Neuronal stem cell (in vitro differentiated cells): ENCODE results near the gene SNAI3.

Experiments
- DNase-seq: peaks from one replicate; pipeline ENCODE4 v3.0.0-alpha.2; 2013; ENCODE audit warnings: low spot score
- H2AFZ ChIP-seq: one replicate; pipeline ENCODE4 v1.6.1; 2013; ENCODE audit warnings: mild to moderate bottlenecking, low read length, inconsistent platforms
- H2AK5ac ChIP-seq: 2 replicates; pipeline ENCODE4 v1.6.1; 2013; ENCODE audit warnings: low read depth, mild to moderate bottlenecking, inconsistent platforms, low read length, moderate library complexity, mixed read lengths
- H2BK120ac ChIP-seq: 2 replicates; pipeline ENCODE4 v1.6.1; 2013; ENCODE audit warnings: low read depth, mild to moderate bottlenecking, inconsistent platforms, low read length, moderate library complexity, mixed read lengths
- H2BK12ac ChIP-seq: one replicate; pipeline ENCODE4 v1.6.1; 2013; ENCODE audit warnings: low read length, inconsistent platforms
- H2BK15ac ChIP-seq: 2 replicates; pipeline ENCODE4 v1.6.1; 2013; ENCODE audit warnings: mild to moderate bottlenecking, low read length, inconsistent platforms, mixed read lengths
- H2BK5ac ChIP-seq: one replicate; pipeline ENCODE4 v1.6.1; 2013; ENCODE audit warnings: inconsistent platforms, mild to moderate bottlenecking, low read length, moderate library complexity
- H3K14ac ChIP-seq: one replicate; pipeline ENCODE4 v1.6.1; 2013; ENCODE audit warnings: low read length, inconsistent platforms
- H3K18ac ChIP-seq: 2 replicates; pipeline ENCODE4 v1.6.1; 2013; ENCODE audit warnings: low read length, inconsistent platforms
- H3K23ac ChIP-seq: 2 replicates; pipeline ENCODE4 v1.6.1; 2013; ENCODE audit warnings: low read depth, mild to moderate bottlenecking, mixed read lengths, low read length, inconsistent platforms; ENCODE audit not compliant: poor library complexity
- H3K27ac ChIP-seq: replicated peaks from 3 replicates; pipeline ENCODE4 v1.5.1; 2013; ENCODE audit warnings: low read length, inconsistent platforms
- H3K27me3 ChIP-seq, 3 experiments: 2 replicates each; pipeline ENCODE4 v1.6.1; 2013; ENCODE audit warnings: low read length in 3 of 3, mild to moderate bottlenecking in 2 of 3, inconsistent platforms in 1 of 3, low read depth in 1 of 3, mixed read lengths in 1 of 3, moderate library complexity in 1 of 3; ENCODE audit not compliant: control insufficient read depth in 3 of 3, insufficient read depth in 3 of 3
- H3K36me3 ChIP-seq, 2 donors: replicated peaks in 1 of 2; 2 replicates each; pipeline ENCODE4 v1.6.1; 2013; ENCODE audit warnings: low read length in 2 of 2; ENCODE audit not compliant: control insufficient read depth in 2 of 2, insufficient read depth in 2 of 2
- H3K4ac ChIP-seq: 2 replicates; pipeline ENCODE4 v1.6.1; 2013; ENCODE audit warnings: inconsistent platforms, mild to moderate bottlenecking, low read length, moderate library complexity
- H3K4me1 ChIP-seq, 2 donors: 1 replicate in 1 of 2; 2 replicates in 1 of 2; pipeline ENCODE4 v1.6.1; 2013; ENCODE audit warnings: low read length in 2 of 2, low read depth in 1 of 2; ENCODE audit not compliant: control insufficient read depth in 2 of 2, insufficient read depth in 1 of 2
- H3K4me2 ChIP-seq: one replicate; pipeline ENCODE4 v1.6.1; 2013; ENCODE audit warnings: mild to moderate bottlenecking, low read length, inconsistent platforms; ENCODE audit not compliant: insufficient read depth, poor library complexity, severe bottlenecking
- H3K4me3 ChIP-seq, 2 donors: 2 replicates each; pipeline ENCODE4 v1.5.1; 2013; ENCODE audit warnings: low read length in 2 of 2, mild to moderate bottlenecking in 2 of 2, inconsistent platforms in 1 of 2, moderate library complexity in 1 of 2
- H3K79me1 ChIP-seq: one replicate; pipeline ENCODE4 v1.6.1; 2013; ENCODE audit warnings: low read depth, mild to moderate bottlenecking, inconsistent platforms, low read length, moderate library complexity
- H3K9ac ChIP-seq: one replicate; pipeline ENCODE4 v1.6.1; 2013; ENCODE audit warnings: mild to moderate bottlenecking, low read depth, low read length, inconsistent platforms; ENCODE audit not compliant: poor library complexity
- H3K9me3 ChIP-seq, 2 donors: replicated peaks in 1 of 2; 2 replicates each; pipeline versions ENCODE3 to v1.6.1; 2013; ENCODE audit warnings: low read length in 2 of 2, mild to moderate bottlenecking in 2 of 2, inconsistent platforms in 1 of 2, low read depth in 1 of 2, mixed read lengths in 1 of 2, moderate library complexity in 1 of 2; ENCODE audit not compliant: control insufficient read depth in 2 of 2, insufficient read depth in 1 of 2
- H4K8ac ChIP-seq: one replicate; pipeline ENCODE4 v1.6.1; 2013; ENCODE audit warnings: low read depth, mild to moderate bottlenecking, inconsistent platforms, low read length, moderate library complexity
- H4K91ac ChIP-seq: one replicate; pipeline ENCODE4 v1.6.1; 2013; ENCODE audit warnings: low read length, low read depth, mild to moderate bottlenecking, inconsistent platforms; ENCODE audit not compliant: poor library complexity
- WGBS, 2 donors: extraction: QIAGEN DNeasy Blood & Tissue Kit; methylation state at CpG; one replicate each; pipeline ENCODE4 v1.1.7; 2013; ENCODE audit warnings: missing lambda C conversion rate in 2 of 2, mixed read lengths in 1 of 2; ENCODE audit not compliant: insufficient read length in 2 of 2, insufficient replicate concordance in 1 of 2; ENCODE audit errors: extremely low coverage in 2 of 2; 5-methylcytosine and 5-hydroxymethylcytosine counted together

SNAI3 gene

DNA sequence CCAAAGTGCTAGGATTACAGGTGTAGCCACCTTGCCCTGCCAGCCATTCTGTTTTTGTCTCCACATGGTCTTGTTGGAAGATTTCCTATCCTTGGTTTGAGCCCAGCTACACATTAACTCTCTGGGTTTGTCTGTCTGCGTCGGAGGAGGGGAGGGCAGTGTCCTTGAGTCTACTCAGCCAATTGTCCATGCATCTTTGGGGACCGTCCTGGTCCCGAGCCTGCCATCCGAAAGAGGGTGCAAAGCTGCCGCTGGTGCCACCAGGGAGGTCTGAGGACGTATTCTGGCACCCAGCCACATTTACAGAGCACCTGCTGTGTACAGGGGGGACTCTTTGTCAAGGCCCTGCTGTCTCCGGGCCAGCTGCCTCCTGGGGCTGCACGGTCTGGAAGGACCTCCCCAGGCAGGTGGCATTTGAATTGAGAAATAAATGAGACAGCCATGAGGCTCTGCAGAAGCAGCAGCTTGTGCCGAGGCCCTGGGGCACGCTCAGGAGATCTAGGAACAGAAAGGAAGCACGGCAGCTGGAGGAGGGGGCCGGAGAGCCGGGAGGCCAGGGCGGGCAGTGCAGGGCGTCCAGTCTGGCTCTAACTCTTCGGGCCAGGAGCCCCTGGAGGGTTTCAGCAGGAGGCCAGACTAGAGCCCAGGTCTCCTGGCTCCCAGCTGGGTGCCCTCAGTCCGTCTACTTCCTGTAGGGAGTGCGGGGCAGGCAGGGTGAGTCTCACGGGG, 36.9 kb downstream of the SNAI3 start:
- Histone ChIP-seq H3K36me3 (peaks cover 14 to 34% of the 10 kb centered on the region in 2 donors), H3K4ac (no peak overlapping the region), H3K23ac (peak overlapping the region; percentile 91), H4K91ac (no peak overlapping the region), H3K4me2 (peak overlapping the region; percentile 98), H3K9ac (peak overlapping the region; percentile 99), H2BK12ac (no peak overlapping the region), H2AK5ac (peak overlapping the region; percentile 90), H3K18ac (peak overlapping the region; percentile 76), H2AFZ (no peak overlapping the region), H3K27me3 (no peaks in the 10 kb centered on the region), H2BK15ac (peak overlapping the region; percentile 89), H3K9me3 (no peaks in the 10 kb centered on the region), H2BK120ac (no peak overlapping the region), H3K4me1 (peaks cover 16 to 25% of the 10 kb centered on the region in 2 donors), H2BK5ac (no peak overlapping the region), H3K4me3 (no peak overlapping the region), H3K14ac (peak overlapping the region; percentile 2), H3K79me1 (peaks cover 15% of the 10 kb centered on the region), H4K8ac (no peak overlapping the region), H3K27ac (no peak overlapping the region)
- no CpG with 5 or more reads among the region's 20 CpGs for WGBS, 2 donors
- no peak for DNase-seq

DNA sequence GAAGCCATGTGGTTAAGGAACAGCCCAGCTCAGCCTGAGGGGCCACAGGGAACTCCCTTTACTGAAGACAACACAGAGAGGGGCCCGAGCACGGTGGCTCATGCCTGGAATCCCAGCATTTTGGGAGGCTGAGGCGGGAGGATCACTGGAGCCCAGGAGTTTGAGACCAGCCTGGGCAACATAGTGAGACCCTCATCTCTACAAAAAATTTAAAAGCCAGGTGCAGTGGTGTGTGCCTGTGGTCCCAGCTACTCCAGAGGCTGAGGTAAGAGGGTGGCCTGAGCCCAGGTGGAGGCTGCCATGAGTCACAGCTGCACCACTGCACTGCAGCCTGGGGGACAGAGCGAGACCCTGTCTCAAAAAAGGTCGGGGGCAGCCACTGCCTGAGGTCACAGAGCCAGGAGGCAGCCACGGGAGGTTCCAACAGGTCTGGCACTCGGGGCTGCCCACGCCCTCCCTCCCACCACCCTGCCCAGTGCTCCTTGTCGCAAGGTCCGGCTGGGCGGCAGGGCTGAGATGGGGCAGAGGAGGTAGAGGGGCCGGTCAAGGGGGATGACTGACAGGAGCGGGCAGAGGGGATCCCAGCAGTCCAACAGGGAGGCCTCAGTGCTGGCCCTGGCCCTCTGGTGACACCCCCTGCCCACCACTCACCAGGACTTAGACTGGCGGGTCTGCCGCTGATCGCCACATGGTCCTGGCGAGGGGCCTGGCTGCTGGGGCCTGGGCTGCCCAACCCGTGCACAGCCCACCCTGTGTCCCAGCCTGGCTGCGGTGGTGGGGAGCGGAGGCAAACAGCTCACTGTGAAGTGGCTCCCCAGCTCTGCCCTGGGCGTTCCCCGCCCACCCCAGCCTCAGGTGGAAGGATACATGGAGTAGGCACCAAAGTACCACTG, 38.9 kb downstream of the SNAI3 start:
- Histone ChIP-seq H3K9me3 (no peaks in the 10 kb centered on the region), H3K27me3 (no peaks in the 10 kb centered on the region), H4K8ac (no peak overlapping the region), H2BK120ac (no peak overlapping the region), H3K79me1 (peaks cover 15% of the 10 kb centered on the region), H3K4me2 (no peak overlapping the region), H3K4me1 (peaks cover 16 to 25% of the 10 kb centered on the region in 2 donors), H3K14ac (peak overlapping the region; percentile 38), H3K18ac (peak overlapping the region; percentile 3), H3K36me3 (peaks cover 2 to 15% of the 10 kb centered on the region in 2 donors), H4K91ac (peak overlapping the region; percentile 53), H2AK5ac (peak overlapping the region; percentile 24), H3K27ac (no peak overlapping the region), H2BK5ac (no peak overlapping the region), H3K4ac (no peak overlapping the region), H3K4me3 (no peak overlapping the region), H2BK15ac (no peak overlapping the region), H3K9ac (peak overlapping the region; percentile 24), H2AFZ (no peak overlapping the region), H2BK12ac (no peak overlapping the region), H3K23ac (peak overlapping the region; percentile 11)
- WGBS, 2 donors, result no CpG with 5 or more reads among the region's 22 CpGs
- no peak for DNase-seq

DNA sequence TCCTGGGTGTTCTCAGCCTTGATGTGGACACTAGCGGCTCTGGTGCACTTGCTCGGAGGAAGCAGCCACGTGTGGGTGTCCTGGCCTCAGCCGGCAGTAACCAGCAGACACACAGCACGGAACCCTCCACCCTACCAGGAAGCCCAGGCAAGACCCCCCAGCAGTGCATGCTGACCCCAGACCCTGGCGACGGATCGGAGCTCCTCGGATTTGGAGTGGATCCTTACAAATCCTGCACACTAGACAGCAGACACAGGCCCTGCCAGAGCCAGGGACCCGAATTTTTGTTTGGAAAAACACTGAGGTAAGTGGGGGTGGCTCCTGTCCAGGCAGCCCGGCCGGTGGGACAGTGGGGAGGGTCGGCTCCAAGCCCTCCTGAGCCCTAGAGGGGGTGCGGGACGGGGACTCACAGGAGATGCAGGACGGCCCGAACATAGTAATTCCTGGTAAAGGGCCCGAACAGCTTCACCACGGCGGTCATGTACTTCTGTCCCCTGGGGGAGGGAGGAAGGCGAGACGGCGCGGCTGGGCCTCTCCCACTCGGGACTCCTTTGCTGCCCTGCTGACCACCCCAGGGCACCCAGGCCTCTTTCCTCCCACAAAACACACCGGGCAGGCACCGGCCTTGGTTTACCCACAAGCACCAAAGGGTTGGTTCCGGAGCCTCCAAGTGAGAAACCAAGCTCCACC, 39.8 kb downstream of the SNAI3 start:
- H3K4me2 ChIP-seq, result no peak overlapping the region
- no peak overlapping the region for H3K27ac ChIP-seq
- no peak overlapping the region for H2BK120ac ChIP-seq

More for the DNA sequence above, 39.8 kb downstream of the SNAI3 start:
- Histone ChIP-seq H3K36me3 (peaks cover 0 to 5% of the 10 kb centered on the region in 2 donors), H3K14ac (no peak overlapping the region), H3K9ac (no peak overlapping the region), H2AK5ac (no peak overlapping the region), H2BK15ac (no peak overlapping the region), H3K4me1 (peaks cover 14 to 17% of the 10 kb centered on the region in 2 donors), H3K4ac (no peak overlapping the region), H3K18ac (peak overlapping the region; percentile 28), H3K79me1 (peaks cover 14% of the 10 kb centered on the region), H2BK12ac (no peak overlapping the region), H3K27me3 (no peaks in the 10 kb centered on the region), H3K9me3 (no peaks in the 10 kb centered on the region), H3K4me3 (no peak overlapping the region), H2AFZ (no peak overlapping the region), H3K23ac (no peak overlapping the region), H4K91ac (no peak overlapping the region), H4K8ac (no peak overlapping the region), H2BK5ac (peak overlapping the region; percentile 39)
- no peak for DNase-seq
- WGBS, 2 donors, result no CpG with 5 or more reads among the region's 28 CpGs
